ENCODE data around the gene MGAT4C.

DNA sequence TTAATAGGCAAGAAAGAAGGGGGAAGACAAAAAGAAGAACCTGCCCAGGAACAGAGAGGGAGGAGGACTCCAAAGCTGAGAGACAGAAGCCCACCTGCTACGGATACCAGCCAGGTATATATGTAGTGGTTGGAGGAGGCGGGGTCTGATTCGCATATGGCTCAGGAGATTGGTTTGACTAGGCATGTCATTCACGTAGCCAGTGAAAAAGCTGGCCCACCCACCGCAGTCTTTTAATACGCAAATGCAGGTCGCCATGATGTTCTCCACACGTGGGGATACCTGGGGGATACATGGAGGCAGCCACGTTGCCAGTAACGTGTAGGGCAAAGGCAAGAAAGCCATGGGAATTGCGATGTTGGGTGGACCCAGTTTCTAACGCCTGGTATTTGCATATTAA lies 308.9 kb downstream of the MGAT4C start:
- TF ChIP-seq, protein P1, sequence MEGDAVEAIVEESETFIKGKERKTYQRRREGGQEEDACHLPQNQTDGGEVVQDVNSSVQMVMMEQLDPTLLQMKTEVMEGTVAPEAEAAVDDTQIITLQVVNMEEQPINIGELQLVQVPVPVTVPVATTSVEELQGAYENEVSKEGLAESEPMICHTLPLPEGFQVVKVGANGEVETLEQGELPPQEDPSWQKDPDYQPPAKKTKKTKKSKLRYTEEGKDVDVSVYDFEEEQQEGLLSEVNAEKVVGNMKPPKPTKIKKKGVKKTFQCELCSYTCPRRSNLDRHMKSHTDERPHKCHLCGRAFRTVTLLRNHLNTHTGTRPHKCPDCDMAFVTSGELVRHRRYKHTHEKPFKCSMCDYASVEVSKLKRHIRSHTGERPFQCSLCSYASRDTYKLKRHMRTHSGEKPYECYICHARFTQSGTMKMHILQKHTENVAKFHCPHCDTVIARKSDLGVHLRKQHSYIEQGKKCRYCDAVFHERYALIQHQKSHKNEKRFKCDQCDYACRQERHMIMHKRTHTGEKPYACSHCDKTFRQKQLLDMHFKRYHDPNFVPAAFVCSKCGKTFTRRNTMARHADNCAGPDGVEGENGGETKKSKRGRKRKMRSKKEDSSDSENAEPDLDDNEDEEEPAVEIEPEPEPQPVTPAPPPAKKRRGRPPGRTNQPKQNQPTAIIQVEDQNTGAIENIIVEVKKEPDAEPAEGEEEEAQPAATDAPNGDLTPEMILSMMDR (conservative IDR thresholded peaks at IDR 0.05; ENCODE audit: low read depth, low read length), result no peak
- TF ChIP-seq EZH2 (IDR thresholded peaks at IDR 0.05; ENCODE audit: low read length, unreplicated experiment) (no peak), EZH2phosphoT487 (IDR thresholded peaks at IDR 0.05; ENCODE audit: borderline replicate concordance, low read length) (no peak)

All from PC-3 (cell line).